HG03521 (cell line): ENCODE results near the gene AHNAK2.
"Not testable (repeated sequence)": the region's sequence is repeated elsewhere in the genome, so short reads cannot be mapped to it uniquely, and the experiment has no call there.

Experiments
- ATAC-seq: cut with Tn5 transposase; IDR thresholded peaks from one replicate; pipeline ENCODE4 v1.9.1; 2021; ENCODE audit warnings: mild to moderate bottlenecking, moderate library complexity; ENCODE audit not compliant: unreplicated experiment

AHNAK2 gene

DNA sequence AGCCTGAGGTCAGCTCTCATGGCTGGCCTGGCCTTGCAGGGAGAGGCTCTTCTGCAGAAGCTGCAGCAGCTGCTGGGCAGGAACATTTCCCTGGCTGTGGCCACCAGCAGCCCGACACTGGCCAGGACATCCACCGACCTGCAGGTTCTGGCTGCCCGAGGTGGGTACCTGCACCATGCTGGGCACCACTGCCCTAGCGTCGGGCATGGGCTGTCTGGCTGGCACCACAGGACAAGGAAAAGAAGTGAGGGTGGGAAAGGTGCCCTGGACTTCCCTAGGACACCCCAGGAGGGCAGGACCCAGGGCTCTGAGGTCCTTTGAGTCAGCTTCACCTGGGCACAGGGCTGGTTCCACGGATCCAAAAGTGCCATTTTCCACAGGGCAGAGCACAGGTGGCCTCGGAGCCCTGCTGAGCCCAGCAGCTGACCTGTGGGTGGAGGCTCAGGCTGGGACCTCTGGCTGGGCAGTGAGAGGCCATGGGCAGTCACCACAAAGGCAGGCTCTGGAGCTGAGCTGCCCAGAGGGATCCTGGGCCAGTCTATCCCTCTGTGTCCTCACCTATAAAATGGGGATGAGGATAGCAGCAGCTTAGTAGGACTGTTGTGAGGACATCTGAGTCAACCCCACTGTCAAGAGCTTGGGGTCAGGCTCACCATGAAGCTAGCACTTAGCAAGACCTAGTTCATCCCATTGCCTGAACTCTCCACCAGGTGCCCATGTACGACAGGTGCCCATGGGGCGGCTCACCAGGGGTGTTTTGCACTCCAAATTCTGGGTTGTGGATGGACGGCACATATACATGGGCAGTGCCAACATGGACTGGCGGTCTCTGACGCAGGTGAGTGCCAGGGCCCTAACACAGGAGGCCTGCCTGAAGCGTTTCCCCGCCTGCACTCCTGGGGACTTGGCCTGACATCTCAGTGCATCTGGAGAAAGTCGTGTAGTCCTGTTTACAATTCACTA, 48.6 kb downstream of the AHNAK2 start:
- no peak for ATAC-seq

DNA sequence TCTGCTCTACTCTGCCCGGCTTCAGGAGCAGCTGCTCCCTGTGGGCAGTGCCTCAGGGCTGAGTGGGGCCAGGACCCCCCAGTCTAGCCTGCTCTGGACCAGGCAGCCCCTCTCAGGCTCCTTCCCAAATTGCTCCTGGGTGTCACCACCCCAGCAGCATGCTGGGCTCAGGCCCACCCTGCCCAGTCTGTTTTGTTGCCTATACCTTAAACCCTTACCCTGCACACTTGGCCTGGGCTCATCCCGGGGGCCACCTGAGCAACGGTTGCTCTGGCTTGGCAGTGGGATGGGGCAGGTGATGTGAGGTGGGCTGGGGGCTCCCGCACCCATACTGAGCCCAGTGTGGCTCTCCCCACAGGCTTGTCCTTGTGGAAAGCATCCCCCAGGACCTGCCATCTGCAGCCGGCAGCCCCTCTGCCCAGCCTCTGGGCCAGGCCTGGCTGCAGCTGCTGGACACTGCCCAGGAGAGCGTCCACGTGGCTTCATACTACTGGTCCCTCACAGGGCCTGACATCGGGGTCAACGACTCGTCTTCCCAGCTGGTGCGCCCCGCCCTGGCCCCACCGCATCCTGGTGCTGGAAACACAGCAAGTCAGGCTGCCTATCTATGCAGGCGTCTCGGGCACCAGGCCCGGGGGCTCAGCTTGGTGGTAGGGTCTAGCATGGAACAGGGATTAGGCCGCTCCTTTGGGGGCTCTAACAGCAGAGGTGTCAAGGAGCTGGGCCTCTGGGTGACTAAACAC, 49.6 kb downstream of the AHNAK2 start:
- ATAC-seq, result no peak

DNA sequence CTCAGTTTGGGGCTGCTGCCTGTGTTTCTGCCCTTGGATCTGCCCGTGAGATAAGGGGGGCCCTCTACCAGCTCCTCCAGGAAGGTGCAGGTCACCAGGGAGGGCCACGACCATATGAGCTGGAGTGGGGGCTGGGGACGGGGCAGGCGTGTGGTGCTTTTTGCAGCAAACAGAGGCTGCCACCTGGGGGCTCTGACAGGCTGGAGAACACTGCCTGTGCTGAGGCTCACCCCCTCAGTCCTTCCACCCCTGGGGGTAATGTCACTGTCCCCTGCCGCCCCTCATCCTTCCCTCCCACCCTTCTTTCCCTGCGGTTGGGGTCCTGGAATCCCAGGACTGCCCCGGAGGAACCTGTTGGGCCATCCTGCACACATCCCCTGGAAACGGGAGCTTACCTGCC, 50.3 kb downstream of the AHNAK2 start:
- no peak for ATAC-seq

DNA sequence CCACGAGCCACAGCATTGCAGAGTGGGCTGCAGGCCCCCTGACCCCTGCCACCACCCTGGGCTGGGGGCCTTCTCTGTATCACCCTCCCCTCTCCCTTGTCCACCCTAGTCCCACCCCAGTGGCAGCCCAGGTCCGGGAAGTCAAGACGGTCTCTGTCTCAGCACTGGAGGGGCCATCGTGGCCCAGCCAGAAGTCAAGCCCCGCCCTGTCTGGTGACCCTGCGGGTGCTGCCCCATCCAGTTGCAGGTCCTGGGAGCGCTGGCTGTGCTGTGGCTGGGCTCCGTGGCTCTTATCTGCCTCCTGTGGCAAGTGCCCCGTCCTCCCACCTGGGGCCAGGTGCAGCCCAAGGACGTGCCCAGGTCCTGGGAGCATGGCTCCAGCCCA, 50.8 kb downstream of the AHNAK2 start:
- ATAC-seq, result no peak

DNA sequence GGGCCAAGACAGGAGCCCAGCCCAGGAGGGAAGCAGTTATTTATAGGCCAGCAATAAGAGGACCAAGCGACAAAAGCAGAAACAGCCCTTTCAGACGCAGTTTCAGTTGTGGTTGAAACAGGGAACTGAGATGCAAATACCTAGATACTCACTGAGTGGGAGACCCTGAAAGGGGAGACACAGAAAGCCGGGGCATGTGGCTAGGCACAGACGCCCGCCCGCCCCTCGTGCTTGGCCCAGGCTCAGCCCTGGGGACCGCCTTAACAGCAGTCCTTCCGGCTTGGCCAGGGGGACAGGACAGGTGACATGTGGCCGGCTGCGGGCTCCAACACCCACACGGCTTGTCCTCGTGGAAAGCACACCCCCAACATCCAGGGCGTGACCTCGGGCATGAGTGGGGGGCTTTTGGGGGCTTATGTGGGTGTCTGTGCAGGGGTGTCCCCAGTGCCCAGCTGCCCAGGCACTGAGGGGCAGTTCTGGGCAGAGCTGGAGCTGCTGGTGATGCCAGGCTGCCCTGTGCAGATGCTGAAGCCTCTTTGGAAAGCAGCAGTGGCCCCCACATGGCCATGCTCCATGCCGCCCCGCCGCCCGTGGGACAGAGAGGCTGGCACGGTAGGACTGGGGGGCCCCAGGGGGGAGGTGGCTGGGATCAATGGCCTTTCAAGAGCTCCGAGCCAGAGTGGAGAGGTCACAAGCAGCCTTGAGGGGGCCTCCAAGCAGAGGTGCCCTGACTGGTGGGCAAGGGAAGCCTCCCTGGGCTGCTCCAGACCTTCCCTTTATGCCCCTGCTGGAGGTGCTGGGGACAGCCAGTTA, 51.3 kb downstream of the AHNAK2 start:
- ATAC-seq, result peak; percentile 80

DNA sequence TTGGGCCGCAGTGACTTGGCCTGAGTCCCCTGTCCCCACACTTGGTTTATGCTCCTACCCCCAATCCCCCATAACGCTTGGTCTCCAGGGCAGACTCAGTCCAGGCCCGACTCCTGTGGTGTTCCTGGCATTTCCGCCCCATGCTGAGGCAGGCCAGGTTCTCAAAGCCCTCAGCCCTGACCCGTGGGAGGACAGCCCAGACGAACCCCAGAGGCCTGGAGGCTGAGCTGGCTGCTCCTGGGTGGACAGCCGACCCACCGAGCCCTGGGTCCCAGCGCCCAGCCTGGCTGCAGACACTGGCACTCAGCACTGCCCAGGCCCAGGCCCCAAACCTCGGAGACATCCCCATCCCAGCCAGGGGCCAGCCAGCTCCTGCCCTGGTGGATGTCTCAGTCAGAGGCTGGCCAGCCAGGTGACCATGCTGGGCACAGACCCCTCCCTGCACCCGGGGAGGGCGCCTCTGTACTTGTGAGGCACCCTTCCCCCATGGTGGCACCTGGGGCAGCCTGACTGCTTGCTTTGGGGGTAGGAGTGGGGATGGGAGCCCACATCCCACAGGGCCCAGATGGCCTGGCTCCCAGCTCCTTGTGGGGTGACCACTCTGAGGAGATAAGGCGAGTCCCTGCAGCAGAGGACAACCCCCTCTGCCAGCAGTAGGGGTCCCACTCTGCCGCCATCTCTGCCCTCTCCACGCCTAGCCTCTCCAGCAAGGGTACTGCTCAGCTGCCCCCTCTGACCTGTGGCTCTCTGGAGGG, 52.1 kb downstream of the AHNAK2 start:
- no peak for ATAC-seq

DNA sequence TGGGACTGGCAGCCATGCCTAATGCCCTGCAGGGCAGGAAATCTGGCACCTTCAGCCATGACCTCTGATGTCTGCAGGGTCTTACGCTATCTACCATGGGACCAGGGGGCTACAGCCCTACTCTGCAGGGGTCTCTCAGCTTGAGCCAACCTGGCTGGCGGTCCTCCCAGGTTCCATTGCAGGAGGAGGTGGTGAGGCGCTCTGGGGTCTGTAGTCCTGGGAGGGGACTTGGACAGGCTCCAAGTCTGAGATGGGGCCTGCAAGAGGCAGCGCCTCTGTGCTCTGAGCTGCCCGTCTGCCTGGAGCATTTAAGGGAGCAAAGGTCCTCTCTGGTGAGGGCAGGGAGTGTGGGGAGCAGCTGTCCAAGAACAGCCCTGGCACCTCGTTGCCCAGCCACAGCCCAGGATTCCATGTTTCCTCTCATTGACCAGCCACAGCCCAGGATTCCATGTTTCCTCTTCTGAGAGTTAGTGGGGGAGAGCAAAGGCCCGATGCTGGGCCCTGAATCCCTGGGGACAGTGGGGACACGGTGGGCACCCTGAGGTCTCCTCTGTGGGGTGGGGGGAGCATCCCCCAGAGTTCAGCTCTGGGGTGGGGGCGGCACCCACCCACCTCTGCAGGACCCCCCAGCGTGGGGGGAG, 52.8 kb downstream of the AHNAK2 start:
- ATAC-seq, result no peak

DNA sequence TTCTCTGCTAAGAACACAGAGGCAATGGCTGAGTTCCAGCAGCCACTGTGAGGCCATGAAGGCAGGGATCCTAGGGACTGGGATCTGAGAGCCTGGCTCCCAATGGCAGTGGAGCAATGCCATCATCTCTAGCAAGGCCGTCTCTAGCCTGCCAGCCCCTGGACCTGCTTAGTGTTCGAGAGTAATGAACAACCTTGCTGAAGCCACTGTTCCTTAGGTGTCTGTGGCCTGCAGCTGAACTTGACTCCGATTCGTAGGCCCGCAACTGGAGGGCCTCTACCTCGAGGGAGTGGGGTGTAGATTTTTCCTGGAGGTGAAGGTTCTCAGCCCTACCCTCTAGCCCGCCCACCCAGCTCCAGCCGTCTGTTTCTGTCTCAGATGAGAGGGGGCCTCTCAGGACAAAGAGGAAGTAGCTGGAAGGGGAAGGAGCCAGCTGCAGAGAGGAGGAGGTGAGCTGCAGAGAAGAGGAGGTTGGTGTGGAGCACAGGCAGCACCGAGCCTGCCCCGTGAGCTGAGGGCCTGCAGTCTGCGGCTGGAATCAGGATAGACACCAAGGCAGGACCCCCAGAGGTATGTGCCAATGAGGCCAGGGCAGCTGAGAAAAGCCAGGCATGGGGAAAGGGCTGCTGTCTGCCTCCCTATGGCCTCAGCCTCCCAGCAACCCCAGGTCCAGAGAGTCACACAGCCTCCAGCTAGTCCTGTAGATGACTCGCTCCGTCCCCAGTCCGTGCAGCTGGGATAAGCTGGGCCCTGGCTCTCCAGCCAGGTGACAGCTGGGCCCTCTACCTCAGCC, 53.6 kb downstream of the AHNAK2 start, which contains the start of gene PLD4:
Gene PLD4 (plus strand): TSS at position 459 of the 793 bp plus-strand sequence. CDS start 2,262 bp downstream, outside the sequence.
- no peak for ATAC-seq

DNA sequence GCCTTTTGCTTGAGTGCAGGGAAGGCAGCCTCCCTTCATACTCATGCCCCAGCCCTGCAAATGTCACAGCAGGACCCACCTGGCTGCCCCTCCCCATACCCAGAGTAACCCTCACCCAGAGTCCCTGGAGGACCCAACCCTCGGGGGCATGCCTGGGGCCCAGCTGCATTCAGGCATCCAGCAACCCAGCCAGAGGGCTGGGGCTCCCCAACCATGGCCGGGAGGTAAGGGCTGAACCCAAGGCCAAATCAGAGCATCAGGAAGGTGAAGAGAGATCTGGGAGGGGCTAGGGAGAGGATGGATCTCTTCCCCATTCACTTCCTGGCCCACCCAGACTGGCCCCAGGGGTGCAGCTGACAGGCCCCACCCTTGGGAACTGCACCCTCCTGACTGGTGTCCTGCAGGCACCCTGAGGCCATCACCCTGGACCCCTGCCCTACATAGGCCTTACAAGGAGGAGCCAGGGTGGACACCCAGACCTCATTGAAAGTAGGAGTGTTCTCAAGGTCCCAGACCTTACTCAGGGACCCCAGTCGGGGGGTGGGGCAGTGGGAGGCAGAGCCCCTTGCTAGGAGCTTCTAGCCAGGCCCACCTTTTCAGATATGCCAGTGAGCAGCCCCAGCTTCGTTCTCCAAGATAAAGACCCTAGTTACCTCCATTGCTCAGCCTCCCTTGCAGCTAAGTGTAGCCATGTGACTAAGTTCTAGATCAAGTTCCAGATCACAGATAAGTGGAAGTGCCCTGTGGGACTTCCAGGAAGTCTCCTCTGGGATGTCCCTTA, 54.3 kb downstream of the AHNAK2 start:
- no peak for ATAC-seq

DNA sequence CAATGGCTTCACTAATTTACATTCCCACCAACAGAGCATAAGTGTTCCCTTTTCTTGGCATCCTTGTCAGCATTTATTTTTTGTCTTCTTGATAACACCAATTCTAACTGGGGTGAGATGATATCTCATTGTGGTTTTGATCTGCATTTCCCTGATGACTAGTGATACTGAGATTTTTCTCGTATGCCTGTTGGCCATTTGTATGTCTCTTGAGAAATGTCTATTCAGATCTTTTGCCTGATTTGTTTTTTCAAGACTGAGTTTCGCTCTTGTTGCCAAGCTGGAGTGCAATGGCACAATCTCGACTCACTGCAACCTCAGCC, 58.2 kb downstream of the AHNAK2 start:
- no peak for ATAC-seq

DNA sequence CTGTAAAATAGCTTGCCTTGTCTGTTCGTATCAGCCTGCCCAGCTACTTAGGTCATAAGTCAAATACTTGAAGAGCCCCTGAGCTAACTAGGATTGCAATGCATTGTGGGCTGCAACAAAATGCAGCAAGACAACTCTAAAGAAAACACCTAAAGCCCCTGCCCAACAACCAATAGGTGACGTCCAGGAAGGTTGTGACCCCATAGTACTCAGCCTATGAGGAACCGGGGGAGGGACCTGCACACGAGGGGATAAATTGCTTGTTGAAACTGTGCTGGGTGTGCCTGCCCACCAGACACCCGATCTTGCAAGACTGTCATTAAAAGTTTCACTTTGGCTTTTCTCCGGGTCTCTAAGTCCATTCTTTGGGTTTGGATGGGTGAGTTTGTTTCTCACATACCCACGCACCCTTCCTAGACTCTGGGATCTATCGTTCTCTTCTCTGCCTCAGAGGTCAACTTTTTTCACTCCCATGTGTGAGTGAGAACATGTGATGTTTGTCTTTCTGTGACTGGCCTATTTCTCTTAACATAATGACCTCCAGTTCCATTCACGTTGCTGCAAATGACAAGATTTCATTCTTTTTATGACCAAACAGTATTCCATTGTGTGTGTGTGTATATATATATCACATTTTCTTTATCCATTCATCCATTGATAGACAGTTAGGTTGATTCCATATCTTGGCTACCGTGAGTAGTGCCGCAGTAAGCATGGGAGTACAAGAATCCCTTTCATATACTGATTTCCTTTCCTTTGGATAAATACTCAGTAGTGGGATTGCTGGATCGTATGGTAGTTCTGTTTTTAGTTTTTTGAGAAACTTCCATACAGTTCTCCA, 58.8 kb downstream of the AHNAK2 start:
- not testable (repeated sequence) for ATAC-seq

DNA sequence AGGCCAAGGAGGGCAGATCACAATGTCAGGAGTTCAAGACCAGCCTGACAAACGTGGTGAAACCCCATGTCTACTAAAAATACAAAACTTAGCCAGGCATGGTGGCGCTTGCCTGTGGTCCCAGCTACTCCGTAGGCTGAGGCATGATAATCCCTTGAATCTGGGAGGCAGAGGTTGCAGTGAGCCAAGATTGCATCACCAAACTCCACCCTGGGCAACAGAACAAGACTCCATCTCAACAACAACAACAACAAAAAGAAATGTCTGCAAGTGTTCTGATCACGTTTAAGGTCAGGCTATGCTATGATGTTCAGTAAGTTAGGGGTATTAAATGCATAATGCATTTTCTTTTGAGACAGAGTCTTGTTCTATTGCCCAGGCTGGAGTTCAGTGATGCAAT, 60.2 kb downstream of the AHNAK2 start:
- no peak for ATAC-seq

DNA sequence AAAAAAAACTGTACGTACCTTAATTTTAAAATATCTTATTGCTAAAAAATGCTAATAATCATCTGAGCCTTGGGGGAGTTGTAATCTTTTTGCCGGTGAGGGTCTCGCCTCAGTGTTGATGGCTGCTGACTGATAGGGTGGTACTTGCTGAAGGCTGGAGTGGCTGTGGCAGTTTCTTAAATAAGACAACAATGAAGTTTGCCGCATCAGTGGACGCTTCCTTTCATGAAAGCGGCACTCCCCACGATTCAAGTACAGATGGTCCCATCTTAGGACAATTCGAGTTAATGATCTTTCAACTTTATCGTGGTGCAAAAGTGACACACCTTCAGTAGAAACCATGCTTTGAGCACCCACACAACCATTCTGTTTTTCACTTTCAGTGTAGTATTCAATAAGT, 61.1 kb downstream of the AHNAK2 start:
- no peak for ATAC-seq

DNA sequence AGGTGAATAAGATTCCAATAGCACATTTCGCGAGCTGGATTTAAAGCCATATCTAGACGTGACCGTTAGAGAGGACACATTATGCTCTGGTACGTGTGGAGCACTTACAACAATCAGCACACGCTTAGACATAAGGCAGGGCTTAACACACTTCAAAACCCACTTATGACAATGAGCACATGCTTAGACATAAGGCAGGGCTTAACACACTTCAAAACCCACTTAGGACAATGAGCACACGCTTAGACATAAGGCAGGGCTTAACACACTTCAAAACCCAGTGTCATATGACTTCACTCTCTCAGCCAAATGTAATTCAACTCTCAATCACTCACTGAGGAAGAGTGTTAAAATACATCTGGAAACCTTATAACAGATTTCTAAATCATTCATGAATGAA, 64.7 kb downstream of the AHNAK2 start:
- no peak for ATAC-seq

DNA sequence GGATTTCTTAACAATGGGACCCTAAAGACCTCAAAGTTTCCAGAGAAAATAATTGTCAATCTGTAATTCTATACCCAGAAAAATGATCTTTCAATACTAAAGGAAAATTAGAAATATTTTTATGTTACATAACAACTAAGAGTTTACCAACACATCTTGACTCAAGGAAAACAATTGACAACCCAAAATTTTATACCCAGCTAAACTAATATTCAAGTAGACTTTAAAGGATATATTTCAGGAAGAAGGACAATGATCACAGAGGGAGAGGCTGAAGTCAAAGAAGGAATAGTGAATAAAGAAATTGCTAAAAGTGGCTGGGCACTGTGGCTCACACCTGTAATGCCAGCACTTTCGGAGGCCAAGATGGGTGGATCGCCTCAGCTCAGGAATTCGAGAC, 66.1 kb downstream of the AHNAK2 start:
- ATAC-seq, result no peak

DNA sequence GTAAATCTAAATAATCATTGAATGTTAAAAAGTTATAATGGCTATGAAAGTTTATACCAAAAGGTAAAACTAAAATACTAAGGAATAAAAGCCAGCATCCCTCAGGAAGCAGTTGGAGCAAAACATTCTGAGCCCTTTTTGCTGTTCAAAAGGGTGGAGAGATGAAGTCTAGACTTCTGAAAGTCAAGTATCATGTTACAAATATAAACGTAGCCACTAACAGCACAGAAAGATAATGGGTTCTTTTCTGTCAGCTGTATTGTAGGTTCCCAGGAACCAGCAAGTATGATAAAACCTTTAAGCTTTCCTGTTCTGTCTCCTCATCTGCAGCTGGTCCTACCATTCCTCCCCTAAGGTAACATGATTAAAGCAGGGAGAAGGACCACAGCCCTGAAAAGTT, 69.9 kb downstream of the AHNAK2 start:
- no peak for ATAC-seq

DNA sequence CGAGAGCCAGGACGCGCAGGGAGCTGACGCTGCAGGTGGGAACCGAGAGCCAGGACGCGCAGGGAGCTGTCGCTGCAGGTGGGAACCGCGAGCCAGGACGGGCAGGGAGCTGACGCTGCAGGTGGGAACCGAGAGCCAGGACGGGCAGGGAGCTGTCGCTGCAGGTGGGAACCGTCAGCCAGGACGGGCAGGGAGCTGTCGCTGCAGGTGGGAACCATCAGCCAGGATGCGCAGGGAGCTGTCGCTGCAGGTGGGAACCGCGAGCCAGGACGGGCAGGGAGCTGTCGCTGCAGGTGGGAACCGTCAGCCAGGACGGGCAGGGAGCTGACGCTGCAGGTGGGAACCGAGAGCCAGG, 72.6 kb downstream of the AHNAK2 start:
- ATAC-seq, result not testable (repeated sequence)
